Mesothelial cell of epicardium (in vitro differentiated cells): Measurements from ENCODE around the gene ADRA2C. TPM values are rescaled to one million over a fixed set of nuclear protein-coding genes. Genes with fewer than 3 reads are reported as not detected.

Source experiments
- DNase-seq, 2 experiments: peaks; one replicate each; pipeline ENCODE4 v3.0.0; 2021; ENCODE audit warnings: low spot score in 2 of 2; ENCODE audit not compliant: unreplicated experiment in 2 of 2
- H3K27ac Mint-ChIP-seq: 2 replicates; pipeline ENCODE4 v1.8.0; 2021; ENCODE audit warnings: mixed read lengths
- H3K27me3 Mint-ChIP-seq: 2 replicates; pipeline ENCODE4 v1.8.0; 2021; ENCODE audit warnings: low read depth, mixed read lengths
- H3K36me3 Mint-ChIP-seq: 2 replicates; pipeline ENCODE4 v1.8.0; 2021; ENCODE audit warnings: mixed read lengths
- H3K4me1 Mint-ChIP-seq: 2 replicates; pipeline ENCODE4 v1.8.0; 2021; ENCODE audit warnings: mixed read lengths
- H3K4me3 Mint-ChIP-seq: 2 replicates; pipeline ENCODE4 v1.8.0; 2021; ENCODE audit warnings: mild to moderate bottlenecking, moderate library complexity, mixed read lengths
- H3K9me3 Mint-ChIP-seq: 2 replicates; pipeline ENCODE4 v1.8.0; 2021; ENCODE audit warnings: mixed read lengths
- CTCF ChIP-seq: fragments of 200-600 bp; sonication (generic); IDR thresholded peaks from one replicate; pipeline ENCODE4 v1.5.0; 2021; ENCODE audit warnings: antibody characterized with exemption; ENCODE audit not compliant: unreplicated experiment
- total RNA-seq: library from RNA; stranded (reverse); gene quantifications from 3 replicates; pipeline ENCODE4 v1.2.1, GENCODE V29; 2021

Gene ADRA2C
- total RNA-seq, 1 donor from 2014 or later, result 2.1 TPM

GRCh38 chr4:3786196-3786869 is 20.1 kb downstream of the ADRA2C start:
- Mint-ChIP-seq H3K4me1 (peaks cover 7% of the 10 kb centered on the region), H3K9me3 (no peaks in the 10 kb centered on the region), H3K27ac (no peak overlapping the region), H3K4me3 (no peak overlapping the region), H3K36me3 (no peaks in the 10 kb centered on the region), H3K27me3 (peaks cover 12% of the 10 kb centered on the region)
- DNase-seq, result no peak
- TF ChIP-seq CTCF, result no peak

- TF ChIP-seq CTCF, result no peak
- no peak overlapping the region for H3K27ac Mint-ChIP-seq
- peaks cover 18% of the 10 kb centered on the region for H3K27me3 Mint-ChIP-seq
- DNase-seq, result no peak
- H3K36me3 Mint-ChIP-seq, result no peaks in the 10 kb centered on the region
- H3K4me1 Mint-ChIP-seq, result peaks cover 6% of the 10 kb centered on the region
- no peaks in the 10 kb centered on the region for H3K9me3 Mint-ChIP-seq
- no peak overlapping the region for H3K4me3 Mint-ChIP-seq
Measured at GRCh38 chr4:3787489-3788365, 21.5 kb downstream of the ADRA2C start.

GRCh38 chr4:3788366-3788660 is 22.1 kb downstream of the ADRA2C start:
- no peak overlapping the region for H3K4me3 Mint-ChIP-seq
- DNase-seq, result no peak
- H3K36me3 Mint-ChIP-seq, result no peaks in the 10 kb centered on the region
- peaks cover 4% of the 10 kb centered on the region for H3K4me1 Mint-ChIP-seq
- no peaks in the 10 kb centered on the region for H3K9me3 Mint-ChIP-seq
- no peak for TF ChIP-seq CTCF
- peaks cover 18% of the 10 kb centered on the region for H3K27me3 Mint-ChIP-seq
- no peak overlapping the region for H3K27ac Mint-ChIP-seq

GRCh38 chr4:3789587-3789986 is 23.4 kb downstream of the ADRA2C start:
- H3K27ac Mint-ChIP-seq, result no peak overlapping the region
- no peak overlapping the region for H3K4me3 Mint-ChIP-seq
- TF ChIP-seq CTCF, result no peak
- no peak for DNase-seq
- H3K36me3 Mint-ChIP-seq, result no peaks in the 10 kb centered on the region
- H3K4me1 Mint-ChIP-seq, result no peaks in the 10 kb centered on the region
- peaks cover 7% of the 10 kb centered on the region for H3K9me3 Mint-ChIP-seq
- H3K27me3 Mint-ChIP-seq, result peaks cover 18% of the 10 kb centered on the region

GRCh38 chr4:3790006-3790561 is 23.9 kb downstream of the ADRA2C start:
- Mint-ChIP-seq H3K4me3 (no peak overlapping the region), H3K27ac (no peak overlapping the region), H3K4me1 (no peaks in the 10 kb centered on the region), H3K27me3 (peaks cover 18% of the 10 kb centered on the region), H3K36me3 (no peaks in the 10 kb centered on the region), H3K9me3 (peaks cover 12% of the 10 kb centered on the region)
- DNase-seq, result no peak
- TF ChIP-seq CTCF, result no peak
